H9 (cell line): ENCODE data around the gene CXCR3. TPM values are rescaled to one million over a fixed set of nuclear protein-coding genes. Genes with fewer than 3 reads are reported as not detected.

Source experiments
- DNase-seq: peaks from one replicate; pipeline ENCODE4 v3.0.0-alpha.2; 2017
- H2AFZ ChIP-seq: one replicate; pipeline ENCODE4 v1.6.1; 2013; ENCODE audit warnings: mild to moderate bottlenecking, low read length, control low read depth, moderate library complexity
- H2AK5ac ChIP-seq: 2 replicates; pipeline ENCODE4 v1.6.1; 2013; ENCODE audit warnings: low read length, control low read depth, mixed read lengths; ENCODE audit not compliant: insufficient read length
- H2BK120ac ChIP-seq: one replicate; pipeline ENCODE4 v1.6.1; 2013; ENCODE audit warnings: low read depth, mild to moderate bottlenecking, low read length, control low read depth, inconsistent platforms; ENCODE audit not compliant: poor library complexity, severe bottlenecking
- H2BK12ac ChIP-seq: 2 replicates; pipeline ENCODE4 v1.6.1; 2013; ENCODE audit warnings: low read length, control low read depth, mixed read lengths, low read depth; ENCODE audit not compliant: insufficient read length
- H2BK15ac ChIP-seq: 2 replicates; pipeline ENCODE4 v1.6.1; 2013; ENCODE audit warnings: low read depth, low read length, control low read depth
- H2BK20ac ChIP-seq: one replicate; pipeline ENCODE4 v1.6.1; 2013; ENCODE audit warnings: low read depth, mild to moderate bottlenecking, low read length, control low read depth, inconsistent platforms; ENCODE audit not compliant: poor library complexity, severe bottlenecking
- H2BK5ac ChIP-seq: 2 replicates; pipeline ENCODE4 v1.6.1; 2013; ENCODE audit warnings: low read length, control low read depth, mixed read lengths; ENCODE audit not compliant: insufficient read length
- H3K14ac ChIP-seq: 2 replicates; pipeline ENCODE4 v1.6.1; 2013; ENCODE audit warnings: low read length, control low read depth; ENCODE audit not compliant: insufficient read depth
- H3K18ac ChIP-seq: 2 replicates; pipeline ENCODE4 v1.6.1; 2013; ENCODE audit warnings: low read depth, mild to moderate bottlenecking, mixed read lengths, low read length, control low read depth; ENCODE audit not compliant: insufficient read length
- H3K23ac ChIP-seq: 2 replicates; pipeline ENCODE4 v1.6.1; 2013; ENCODE audit warnings: low read length, control low read depth, mixed read lengths, low read depth; ENCODE audit not compliant: insufficient read length
- H3K23me2 ChIP-seq: 2 replicates; pipeline ENCODE4 v1.6.1; 2013; ENCODE audit warnings: low read depth, mild to moderate bottlenecking, mixed read lengths, low read length, control low read depth; ENCODE audit not compliant: insufficient read length, poor library complexity, severe bottlenecking
- H3K27ac ChIP-seq: 2 replicates; pipeline ENCODE4 v1.5.1; 2013; ENCODE audit warnings: low read length, control low read depth, mixed read lengths, low read depth; ENCODE audit not compliant: insufficient read length
- H3K27me3 ChIP-seq: 2 replicates; pipeline ENCODE4 v1.6.1; 2013; ENCODE audit warnings: low read length, control low read depth, inconsistent platforms; ENCODE audit not compliant: insufficient read depth
- H3K4ac ChIP-seq: 2 replicates; pipeline ENCODE4 v1.6.1; 2013; ENCODE audit warnings: low read depth, mild to moderate bottlenecking, control low read depth, inconsistent platforms, low read length, moderate library complexity
- H3K4me1 ChIP-seq: 2 replicates; pipeline ENCODE4 v1.6.1; 2013; ENCODE audit warnings: low read length, control low read depth, inconsistent platforms; ENCODE audit not compliant: insufficient read depth
- H3K4me2 ChIP-seq: 2 replicates; pipeline ENCODE4 v1.6.1; 2013; ENCODE audit warnings: low read length, control low read depth, mixed read lengths; ENCODE audit not compliant: insufficient read length, insufficient read depth
- H3K56ac ChIP-seq: 2 replicates; pipeline ENCODE4 v1.6.1; 2013; ENCODE audit warnings: low read depth, mild to moderate bottlenecking, mixed read lengths, low read length, control low read depth; ENCODE audit not compliant: insufficient read length
- H3K79me1 ChIP-seq: 2 replicates; pipeline ENCODE4 v1.6.1; 2013; ENCODE audit warnings: low read depth, mild to moderate bottlenecking, moderate library complexity, low read length, control low read depth, inconsistent platforms; ENCODE audit not compliant: insufficient read depth, poor library complexity, severe bottlenecking
- H3K79me2 ChIP-seq: 2 replicates; pipeline ENCODE4 v1.6.1; 2013; ENCODE audit warnings: low read length, control low read depth, inconsistent platforms; ENCODE audit not compliant: insufficient read depth
- H3K9ac ChIP-seq: 2 replicates; pipeline ENCODE4 v1.6.1; 2013; ENCODE audit warnings: low read length, control low read depth, mixed read lengths; ENCODE audit not compliant: insufficient read length; ENCODE audit errors: extremely low read depth
- H3K9me3 ChIP-seq: one replicate; pipeline ENCODE4 v1.6.1; 2013; ENCODE audit warnings: low read depth, low read length, inconsistent platforms; ENCODE audit not compliant: control insufficient read depth
- H3T11ph ChIP-seq: one replicate; pipeline ENCODE4 v1.6.1; 2013; ENCODE audit warnings: mild to moderate bottlenecking, low read length, control low read depth, inconsistent platforms
- H4K20me1 ChIP-seq: one replicate; pipeline ENCODE4 v1.6.1; 2013; ENCODE audit not compliant: control insufficient read depth, insufficient read length, insufficient read depth
- H4K5ac ChIP-seq: 2 replicates; pipeline ENCODE4 v1.6.1; 2013; ENCODE audit warnings: low read depth, mild to moderate bottlenecking, mixed read lengths, low read length, control low read depth; ENCODE audit not compliant: insufficient read length
- H4K8ac ChIP-seq: replicated peaks from 2 replicates; pipeline ENCODE4 v1.6.1; 2013; ENCODE audit warnings: low read length, control low read depth, mixed read lengths, low read depth; ENCODE audit not compliant: insufficient read length
- H4K91ac ChIP-seq: 2 replicates; pipeline ENCODE4 v1.6.1; 2013; ENCODE audit warnings: low read depth, mild to moderate bottlenecking, moderate library complexity, mixed read lengths, low read length, control low read depth; ENCODE audit not compliant: insufficient read length
- H3K27ac Mint-ChIP-seq, 3 experiments: 2 replicates in 2 of 3; 3 replicates in 1 of 3; pipeline ENCODE4 v1.8.0; 2020 to 2021; ENCODE audit warnings: mixed read lengths in 3 of 3, mild to moderate bottlenecking in 1 of 3, moderate library complexity in 1 of 3
- H3K27me3 Mint-ChIP-seq: 2 replicates; pipeline ENCODE4 v1.8.0; 2021; ENCODE audit warnings: low read depth, mild to moderate bottlenecking, moderate library complexity, mixed read lengths
- H3K36me3 Mint-ChIP-seq, 3 experiments: 2 replicates in 2 of 3; 3 replicates in 1 of 3; pipeline ENCODE4 v1.8.0; 2020 to 2021; ENCODE audit warnings: low read depth in 3 of 3, mixed read lengths in 3 of 3; ENCODE audit not compliant: insufficient read depth in 1 of 3
- H3K4me1 Mint-ChIP-seq, 2 experiments: 2 replicates each; pipeline ENCODE4 v1.8.0; 2020; ENCODE audit warnings: mixed read lengths in 2 of 2
- H3K4me3 Mint-ChIP-seq, 2 experiments: 2 replicates in 1 of 2; 3 replicates in 1 of 2; pipeline ENCODE4 v1.8.0; 2020 to 2021; ENCODE audit warnings: mild to moderate bottlenecking in 2 of 2, mixed read lengths in 2 of 2, moderate library complexity in 1 of 2
- H3K9me3 Mint-ChIP-seq, 2 experiments: 2 replicates in 1 of 2; 3 replicates in 1 of 2; pipeline ENCODE4 v1.8.0; 2020; ENCODE audit warnings: mild to moderate bottlenecking in 2 of 2, mixed read lengths in 2 of 2, moderate library complexity in 1 of 2
- CTCF ChIP-seq: fragments of 200-600 bp; sonication (generic); conservative IDR thresholded peaks from 3 replicates; pipeline ENCODE4 v1.8.0; 2021; ENCODE audit warnings: antibody characterized with exemption, mild to moderate bottlenecking
- WGBS: extraction: QIAGEN DNeasy Blood & Tissue Kit; methylation state at CpG from one replicate; pipeline ENCODE4 v1.1.7; 2013; ENCODE audit warnings: missing lambda C conversion rate, low lambda C conversion rate, mixed read lengths; ENCODE audit not compliant: insufficient read length; ENCODE audit errors: extremely low coverage; 5-methylcytosine and 5-hydroxymethylcytosine counted together
- total RNA-seq: library from RNA; stranded (reverse); gene quantifications from 2 replicates; pipeline ENCODE4 v1.2.1, GENCODE V29; 2021

Gene CXCR3
- total RNA-seq, 1 experiment from 2014 or later, result not detected

GRCh38 chrX:71615056-71615455 lies 3.3 kb downstream of the CXCR3 start:
- no peak overlapping the region for H3T11ph ChIP-seq
- peaks cover 12 to 37% (median 12%) of the 10 kb centered on the region in 3 experiments for H3K36me3 Mint-ChIP-seq

More at GRCh38 chrX:71615056-71615455, 3.3 kb downstream of the CXCR3 start:
- no peak for DNase-seq
- H3K27ac ChIP-seq, result no peak overlapping the region
- H2BK20ac ChIP-seq, result no peak overlapping the region
- peaks cover 48% of the 10 kb centered on the region for H3K9me3 ChIP-seq
- H3K79me1 ChIP-seq, result no peaks in the 10 kb centered on the region
- no peak overlapping the region for H3K27ac Mint-ChIP-seq
- no peak overlapping the region for H4K8ac ChIP-seq
- H2BK5ac ChIP-seq, result no peak overlapping the region
- H3K23me2 ChIP-seq, result no peaks in the 10 kb centered on the region
- 0 out of 4 replicates have a peak, but pooled peaks cover 0 to 5% of the 10 kb centered on the region in 2 experiments for H3K4me1 Mint-ChIP-seq
- H2AK5ac ChIP-seq, result no peak overlapping the region
- no peaks in the 10 kb centered on the region for H3K27me3 ChIP-seq
- H3K27me3 Mint-ChIP-seq, result no peaks in the 10 kb centered on the region
- H3K79me2 ChIP-seq, result no peaks in the 10 kb centered on the region
- no peak overlapping the region for H2AFZ ChIP-seq
- WGBS, result no CpG with 5 or more reads among the region's 4 CpGs
- H3K14ac ChIP-seq, result no peak overlapping the region
- no peak overlapping the region for H3K4me2 ChIP-seq
- no peak overlapping the region for H2BK12ac ChIP-seq
- peaks cover 67 to 83% of the 10 kb centered on the region in 2 experiments for H3K9me3 Mint-ChIP-seq
- no peak overlapping the region for H4K5ac ChIP-seq
- no peaks in the 10 kb centered on the region for H4K20me1 ChIP-seq
- H3K4me3 Mint-ChIP-seq, result no peak overlapping the region
- no peak overlapping the region for H4K91ac ChIP-seq
- no peak overlapping the region for H3K23ac ChIP-seq
- H3K4ac ChIP-seq, result no peak overlapping the region
- no peak overlapping the region for H2BK120ac ChIP-seq
- H2BK15ac ChIP-seq, result no peak overlapping the region
- H3K18ac ChIP-seq, result no peak overlapping the region
- no peak overlapping the region for H3K56ac ChIP-seq
- H3K9ac ChIP-seq, result no peak overlapping the region
- H3K4me1 ChIP-seq, result no peaks in the 10 kb centered on the region
- no peak for TF ChIP-seq CTCF
